Peyer's patch (tissue), 4 donors: ENCODE data around the gene SLC17A8. TPM values are rescaled to one million over a fixed set of nuclear protein-coding genes. Genes with fewer than 3 reads are reported as not detected.

Experiments
- DNase-seq, 3 donors: peaks; one replicate each; pipeline ENCODE4 v3.0.0-alpha.2; 2017 to 2019
- H3K27ac ChIP-seq, 4 donors: fragments of 200-600 bp; sonication (generic); one replicate each; pipeline ENCODE4 v1.5.1; 2016 to 2019
- H3K27me3 ChIP-seq, 2 donors: fragments of 200-600 bp; sonication (generic); one replicate each; pipeline ENCODE4 v1.5.1; 2019
- H3K36me3 ChIP-seq, 3 donors: fragments of 200-600 bp; sonication (generic); one replicate each; pipeline ENCODE4 v1.5.1; 2016 to 2019
- H3K4me1 ChIP-seq, 4 donors: fragments of 200-600 bp; sonication (generic); one replicate each; pipeline ENCODE4 v1.5.1; 2016 to 2019
- H3K4me3 ChIP-seq, 4 donors: fragments of 200-600 bp; sonication (generic); 1 replicate in 3 of 4; 2 replicates in 1 of 4; pipeline ENCODE4 v1.5.1; 2016 to 2019; ENCODE audit warnings: mild to moderate bottlenecking in 1 of 4
- H3K9me3 ChIP-seq, 4 donors: fragments of 200-600 bp; sonication (generic); one replicate each; pipeline ENCODE4 v1.5.1; 2016 to 2019; ENCODE audit warnings: mild to moderate bottlenecking in 1 of 4
- CTCF ChIP-seq, 6 experiments: fragments of 450-650 bp in 4 of 6; fragments of 200-600 bp in 2 of 6; sonication (generic) in 1 of 6; IDR thresholded peaks; one replicate each; pipeline ENCODE4 v1.5.1; 2017 to 2019; ENCODE audit warnings: antibody characterized with exemption in 6 of 6, mild to moderate bottlenecking in 3 of 6, moderate library complexity in 1 of 6
- POLR2A ChIP-seq, 2 donors: fragments of 450-650 bp; IDR thresholded peaks; one replicate each; pipeline ENCODE4 v1.5.1; 2017; ENCODE audit warnings: antibody characterized with exemption in 2 of 2, mild to moderate bottlenecking in 2 of 2, moderate library complexity in 2 of 2
- total RNA-seq, 4 donors: library from RNA; depleted of rRNA; stranded (reverse); fragments of >200 nt; gene quantifications; one replicate each; pipeline ENCODE4 v1.1.0, GENCODE V29; 2016

Gene SLC17A8
- total RNA-seq, 4 donors from 2014 or later, result 61.9 to 212 (median 83.1) TPM; not detected in 1

- Histone ChIP-seq H3K27ac (no peak overlapping the region), H3K4me3 (no peak overlapping the region), H3K9me3 (no peaks in the 10 kb centered on the region), H3K4me1 (peaks cover 0 to 9% (median 0%) of the 10 kb centered on the region in 4 donors), H3K27me3 (no peaks in the 10 kb centered on the region), H3K36me3 (no peaks in the 10 kb centered on the region)
- no peak for DNase-seq
- TF ChIP-seq CTCF (IDR thresholded peaks at IDR 0.05) (no peak), POLR2A (IDR thresholded peaks at IDR 0.05) (no peak)
Measured at GRCh38 chr12:100448656-100449055, 91.8 kb downstream of the SLC17A8 start.

GRCh38 chr12:100450735-100451134, 93.9 kb downstream of the SLC17A8 start:
- Histone ChIP-seq H3K36me3 (no peaks in the 10 kb centered on the region), H3K9me3 (no peaks in the 10 kb centered on the region), H3K4me3 (no peak overlapping the region), H3K27me3 (no peaks in the 10 kb centered on the region), H3K4me1 (peaks cover 0 to 9% (median 0%) of the 10 kb centered on the region in 4 donors), H3K27ac (no peak overlapping the region)
- TF ChIP-seq POLR2A (IDR thresholded peaks at IDR 0.05), result no peak
- no peak for TF ChIP-seq CTCF (IDR thresholded peaks at IDR 0.05)
- DNase-seq, result no peak

GRCh38 chr12:100453951-100454350, 97.1 kb downstream of the SLC17A8 start:
- H3K27me3 ChIP-seq, result no peaks in the 10 kb centered on the region
- H3K4me3 ChIP-seq, result no peak overlapping the region
- peaks cover 0 to under 1% (median 0%) of the 10 kb centered on the region in 4 donors for H3K4me1 ChIP-seq
- DNase-seq, result no peak
- H3K27ac ChIP-seq, result peak overlapping the region in 1 of 4 donors; percentile 30
- no peaks in the 10 kb centered on the region for H3K36me3 ChIP-seq
- no peaks in the 10 kb centered on the region for H3K9me3 ChIP-seq
- no peak for TF ChIP-seq POLR2A (IDR thresholded peaks at IDR 0.05)
- no peak for TF ChIP-seq CTCF (IDR thresholded peaks at IDR 0.05)

GRCh38 chr12:100455896-100456295, 99.0 kb downstream of the SLC17A8 start:
- H3K27ac ChIP-seq, result no peak overlapping the region
- H3K36me3 ChIP-seq, result no peaks in the 10 kb centered on the region
- DNase-seq, result no peak
- H3K4me3 ChIP-seq, result no peak overlapping the region
- no peaks in the 10 kb centered on the region for H3K9me3 ChIP-seq
- no peak for TF ChIP-seq POLR2A (IDR thresholded peaks at IDR 0.05)
- TF ChIP-seq CTCF (IDR thresholded peaks at IDR 0.05), result no peak
- H3K27me3 ChIP-seq, result no peaks in the 10 kb centered on the region
- H3K4me1 ChIP-seq, result no peaks in the 10 kb centered on the region

GRCh38 chr12:100458191-100458590, 101.3 kb downstream of the SLC17A8 start:
- no peaks in the 10 kb centered on the region for H3K27me3 ChIP-seq
- H3K4me3 ChIP-seq, result no peak overlapping the region
- H3K27ac ChIP-seq, result no peak overlapping the region
- no peak for DNase-seq
- H3K36me3 ChIP-seq, result no peaks in the 10 kb centered on the region
- TF ChIP-seq POLR2A (IDR thresholded peaks at IDR 0.05) (no peak), CTCF (IDR thresholded peaks at IDR 0.05) (no peak)
- no peaks in the 10 kb centered on the region for H3K4me1 ChIP-seq
- H3K9me3 ChIP-seq, result no peaks in the 10 kb centered on the region

- H3K4me3 ChIP-seq, result no peak overlapping the region
- H3K4me1 ChIP-seq, result no peaks in the 10 kb centered on the region
- H3K36me3 ChIP-seq, result no peaks in the 10 kb centered on the region
- no peak for DNase-seq
- no peak for TF ChIP-seq CTCF (IDR thresholded peaks at IDR 0.05)
- TF ChIP-seq POLR2A (IDR thresholded peaks at IDR 0.05), result no peak
- H3K27me3 ChIP-seq, result no peaks in the 10 kb centered on the region
- H3K9me3 ChIP-seq, result no peaks in the 10 kb centered on the region
- no peak overlapping the region for H3K27ac ChIP-seq
Measured at GRCh38 chr12:100460702-100461101, 103.8 kb downstream of the SLC17A8 start.
